ENCODE measurements around the gene SSU72. TPM values are rescaled to one million over a fixed set of nuclear protein-coding genes. Genes with fewer than 3 reads are reported as not detected.

The SSU72 gene
- total RNA-seq, 1 experiment from 2014 or later: 96.2 TPM

DNA sequence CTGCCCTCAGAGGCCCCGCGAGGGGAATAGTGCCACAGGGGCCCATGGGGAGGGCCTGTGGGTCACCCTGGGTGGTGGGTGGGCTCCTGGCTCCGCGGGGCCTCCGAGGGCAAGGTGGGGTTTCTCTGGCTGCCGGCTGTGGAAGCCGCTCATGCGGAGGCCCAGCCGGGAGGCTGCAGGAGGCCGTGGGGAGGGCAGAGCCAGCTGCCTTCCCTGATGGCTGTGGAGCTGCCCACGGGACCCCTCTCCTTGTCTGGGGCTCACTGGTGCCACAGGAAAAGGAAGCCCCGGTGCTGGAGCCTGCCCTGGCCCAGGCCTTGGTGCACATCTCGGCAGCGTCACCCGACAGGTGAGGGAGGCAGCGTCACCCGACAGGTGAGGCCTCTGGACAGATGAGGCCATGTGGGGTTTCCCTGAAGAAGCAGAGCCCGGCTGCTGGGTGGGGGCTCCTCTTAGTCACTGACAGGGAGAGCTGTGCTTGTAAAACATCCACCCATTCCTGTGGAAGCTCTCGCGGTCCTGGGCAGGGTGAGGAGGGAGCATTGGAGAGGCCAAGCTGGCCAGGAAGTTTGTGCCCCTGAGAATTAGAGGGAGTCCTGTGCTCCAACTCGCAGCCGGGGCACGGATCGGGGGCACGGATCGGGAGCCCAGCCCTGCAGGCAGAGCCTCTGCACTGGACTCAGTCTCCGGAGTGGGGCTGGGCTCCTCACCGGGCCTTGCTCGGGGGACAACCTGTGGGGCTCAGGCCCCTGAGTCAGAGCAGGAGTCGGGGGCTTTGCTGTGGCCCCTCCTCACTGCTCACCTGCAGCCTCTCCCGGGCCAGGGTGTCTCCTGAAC is 46.7 kb upstream of the SSU72 start:
- peaks cover 13% of the 10 kb centered on the region for H3K36me3 Mint-ChIP-seq (ENCODE audit: insufficient read depth, unreplicated experiment)
- intact Hi-C loops (cut with micrococcal nuclease; ENCODE audit: unreplicated experiment): no loop called here
- H3K4me1 Mint-ChIP-seq (ENCODE audit: low read depth, unreplicated experiment): no peaks in the 10 kb centered on the region
- no peak overlapping the region for H3K4me3 ChIP-seq (ENCODE audit: low read depth, low read length)
- TF ChIP-seq, protein P1, sequence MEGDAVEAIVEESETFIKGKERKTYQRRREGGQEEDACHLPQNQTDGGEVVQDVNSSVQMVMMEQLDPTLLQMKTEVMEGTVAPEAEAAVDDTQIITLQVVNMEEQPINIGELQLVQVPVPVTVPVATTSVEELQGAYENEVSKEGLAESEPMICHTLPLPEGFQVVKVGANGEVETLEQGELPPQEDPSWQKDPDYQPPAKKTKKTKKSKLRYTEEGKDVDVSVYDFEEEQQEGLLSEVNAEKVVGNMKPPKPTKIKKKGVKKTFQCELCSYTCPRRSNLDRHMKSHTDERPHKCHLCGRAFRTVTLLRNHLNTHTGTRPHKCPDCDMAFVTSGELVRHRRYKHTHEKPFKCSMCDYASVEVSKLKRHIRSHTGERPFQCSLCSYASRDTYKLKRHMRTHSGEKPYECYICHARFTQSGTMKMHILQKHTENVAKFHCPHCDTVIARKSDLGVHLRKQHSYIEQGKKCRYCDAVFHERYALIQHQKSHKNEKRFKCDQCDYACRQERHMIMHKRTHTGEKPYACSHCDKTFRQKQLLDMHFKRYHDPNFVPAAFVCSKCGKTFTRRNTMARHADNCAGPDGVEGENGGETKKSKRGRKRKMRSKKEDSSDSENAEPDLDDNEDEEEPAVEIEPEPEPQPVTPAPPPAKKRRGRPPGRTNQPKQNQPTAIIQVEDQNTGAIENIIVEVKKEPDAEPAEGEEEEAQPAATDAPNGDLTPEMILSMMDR (IDR thresholded peaks at IDR 0.05; ENCODE audit: insufficient read depth in 1 of 2, low read depth in 1 of 2, low read length in 1 of 2, severe bottlenecking in 1 of 2, unreplicated experiment in 1 of 2): no peak
- no peaks in the 10 kb centered on the region for H3K9me3 Mint-ChIP-seq (ENCODE audit: unreplicated experiment)
- H3K36me3 ChIP-seq (ENCODE audit: control insufficient read depth, insufficient read depth, low read length): no peaks in the 10 kb centered on the region
- 0 out of 2 replicates have a peak, but pooled peaks cover 4% of the 10 kb centered on the region for H3K4me1 ChIP-seq
- no peak overlapping the region for H3K27ac Mint-ChIP-seq (ENCODE audit: unreplicated experiment)
- no TSS peak for BruUV-seq (replicated peaks)
- H3K4me3 Mint-ChIP-seq (ENCODE audit: unreplicated experiment): no peak overlapping the region
- ChIA-PET CTCF (no interaction called here), POLR2A (no interaction called here)
- H3K9me3 ChIP-seq: no peaks in the 10 kb centered on the region
- no peaks in the 10 kb centered on the region for H3K27me3 Mint-ChIP-seq (ENCODE audit: insufficient read depth, unreplicated experiment)
- DNase-seq: no peak
- H3K27me3 ChIP-seq (replicated peaks; ENCODE audit: control insufficient read depth, insufficient read depth, low read length): no peaks in the 10 kb centered on the region

DNA sequence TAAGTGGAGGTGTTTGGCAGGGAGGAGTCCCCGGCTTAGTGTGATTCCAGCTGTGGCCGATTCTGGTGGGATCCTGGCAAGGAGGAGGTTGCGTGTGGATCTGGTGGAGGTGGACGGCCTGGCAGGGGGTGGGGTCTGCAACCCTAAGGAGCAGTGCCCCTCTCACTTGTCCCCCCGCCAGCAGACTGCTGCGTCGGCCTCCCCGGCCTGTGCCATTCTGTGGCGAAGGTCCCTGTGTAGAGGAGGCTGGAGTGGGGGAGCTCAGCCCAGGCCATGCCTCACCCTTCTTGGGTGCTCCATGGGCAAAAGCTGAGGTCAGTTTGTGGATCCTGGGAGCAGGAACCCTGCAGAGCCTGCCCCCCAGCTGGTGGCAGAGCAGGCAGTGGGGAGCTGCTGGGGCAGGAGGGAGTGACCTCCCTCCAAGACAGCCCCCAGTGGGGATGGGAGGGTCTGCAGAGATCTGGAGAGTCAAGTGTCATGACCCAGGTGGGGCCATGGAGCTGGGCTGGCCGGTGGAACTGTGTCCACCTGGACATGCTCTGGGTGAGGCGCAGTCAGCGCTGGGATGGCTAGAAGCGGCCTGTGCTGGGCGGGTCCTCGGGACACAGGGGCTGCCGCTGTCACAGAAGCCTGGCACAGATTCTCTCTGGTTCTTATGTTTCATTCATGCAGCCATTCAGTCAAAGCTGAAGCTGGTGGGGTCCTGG is 45.9 kb upstream of the SSU72 start:
- intact Hi-C loops (cut with micrococcal nuclease; ENCODE audit: unreplicated experiment): no loop called here
- H3K27me3 Mint-ChIP-seq (ENCODE audit: insufficient read depth, unreplicated experiment): no peaks in the 10 kb centered on the region
- H3K36me3 Mint-ChIP-seq (ENCODE audit: insufficient read depth, unreplicated experiment): peaks cover 14% of the 10 kb centered on the region
- H3K27ac Mint-ChIP-seq (ENCODE audit: unreplicated experiment): no peak overlapping the region
- POLR2A ChIA-PET: no interaction called here
- H3K9me3 Mint-ChIP-seq (ENCODE audit: unreplicated experiment): no peaks in the 10 kb centered on the region
- 0 out of 2 replicates have a peak, but pooled peaks cover 4% of the 10 kb centered on the region for H3K4me1 ChIP-seq
- no peaks in the 10 kb centered on the region for H3K36me3 ChIP-seq (ENCODE audit: control insufficient read depth, insufficient read depth, low read length)
- H3K4me1 Mint-ChIP-seq (ENCODE audit: low read depth, unreplicated experiment): no peaks in the 10 kb centered on the region
- H3K4me3 ChIP-seq (ENCODE audit: low read depth, low read length): no peak overlapping the region
- DNase-seq: no peak
- H3K9me3 ChIP-seq: no peaks in the 10 kb centered on the region
- no peaks in the 10 kb centered on the region for H3K27me3 ChIP-seq (replicated peaks; ENCODE audit: control insufficient read depth, insufficient read depth, low read length)
- CTCF ChIA-PET: no interaction called here
- TF ChIP-seq, protein P1 (IDR thresholded peaks at IDR 0.05; ENCODE audit: insufficient read depth in 1 of 2, low read depth in 1 of 2, low read length in 1 of 2, severe bottlenecking in 1 of 2, unreplicated experiment in 1 of 2): no peak
- H3K4me3 Mint-ChIP-seq (ENCODE audit: unreplicated experiment): no peak overlapping the region
- no TSS peak for BruUV-seq (replicated peaks)

DNA sequence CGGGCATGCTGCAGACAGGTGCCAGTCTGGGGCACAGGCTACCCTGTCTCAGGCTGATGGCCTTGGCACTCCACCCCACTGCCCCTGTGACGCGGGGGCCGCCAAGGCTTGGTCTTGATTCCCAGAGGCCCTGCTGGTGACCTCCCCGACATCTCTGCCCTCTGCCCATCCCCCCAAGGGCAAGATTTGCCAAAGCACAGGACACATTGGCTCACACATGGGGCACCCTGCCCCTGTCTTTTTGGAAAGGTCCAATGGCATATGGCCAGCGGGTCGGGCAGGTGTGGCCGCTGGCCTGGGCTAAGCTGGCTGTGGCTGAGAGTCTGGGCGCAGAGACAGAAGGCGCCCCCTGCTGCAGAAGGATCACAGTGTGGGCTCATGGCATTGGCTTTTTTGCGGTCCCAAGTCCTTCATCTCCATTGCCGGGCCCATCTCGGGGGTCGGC is 45.3 kb upstream of the SSU72 start:
- Histone ChIP-seq H3K9me3 (no peaks in the 10 kb centered on the region), H3K36me3 (ENCODE audit: control insufficient read depth, insufficient read depth, low read length) (no peaks in the 10 kb centered on the region), H3K4me1 (0 out of 2 replicates have a peak, but pooled peaks cover 4% of the 10 kb centered on the region), H3K4me3 (ENCODE audit: low read depth, low read length) (no peak overlapping the region), H3K27me3 (replicated peaks; ENCODE audit: control insufficient read depth, insufficient read depth, low read length) (no peaks in the 10 kb centered on the region)
- H3K36me3 Mint-ChIP-seq (ENCODE audit: insufficient read depth, unreplicated experiment): peaks cover 18% of the 10 kb centered on the region
- H3K4me1 Mint-ChIP-seq (ENCODE audit: low read depth, unreplicated experiment): no peaks in the 10 kb centered on the region
- no peaks in the 10 kb centered on the region for H3K27me3 Mint-ChIP-seq (ENCODE audit: insufficient read depth, unreplicated experiment)
- intact Hi-C loops (cut with micrococcal nuclease; ENCODE audit: unreplicated experiment): no loop called here
- H3K9me3 Mint-ChIP-seq (ENCODE audit: unreplicated experiment): no peaks in the 10 kb centered on the region
- no TSS peak for BruUV-seq (replicated peaks)
- ChIA-PET CTCF (no interaction called here), POLR2A (no interaction called here)
- H3K4me3 Mint-ChIP-seq (ENCODE audit: unreplicated experiment): no peak overlapping the region
- H3K27ac Mint-ChIP-seq (ENCODE audit: unreplicated experiment): no peak overlapping the region
- TF ChIP-seq, protein P1 (IDR thresholded peaks at IDR 0.05; ENCODE audit: insufficient read depth in 1 of 2, low read depth in 1 of 2, low read length in 1 of 2, severe bottlenecking in 1 of 2, unreplicated experiment in 1 of 2): no peak
- no peak for DNase-seq

All from Caco-2 (cell line).